Smooth muscle cell (in vitro differentiated cells): ENCODE results near the gene ARAP2. TPM values are rescaled to one million over a fixed set of nuclear protein-coding genes. Genes with fewer than 3 reads are reported as not detected.

Source experiments
- DNase-seq: peaks from one replicate; lab custom pipeline; 2025; ENCODE audit not compliant: unreplicated experiment; lab: John Stamatoyannopoulos, UW
- H2AFZ ChIP-seq: fragments of 200-600 bp; sonication (generic); 2 replicates; pipeline ENCODE4 v1.6.0; 2016; ENCODE audit warnings: antibody characterized with exemption, low read depth, mild to moderate bottlenecking
- H3F3A ChIP-seq: fragments of 200-600 bp; sonication (generic); 2 replicates; pipeline ENCODE4 v1.6.0; 2017; ENCODE audit warnings: antibody characterized with exemption, low read depth
- H3K27ac ChIP-seq: fragments of 200-600 bp; sonication (generic); 2 replicates; pipeline ENCODE4 v1.5.1; 2016; ENCODE audit warnings: low read depth, mild to moderate bottlenecking
- H3K27me3 ChIP-seq: fragments of 200-600 bp; sonication (generic); 2 replicates; pipeline ENCODE4 v1.6.1; 2016; ENCODE audit warnings: low read depth, mild to moderate bottlenecking
- H3K36me3 ChIP-seq: fragments of 200-600 bp; sonication (generic); 2 replicates; pipeline ENCODE4 v1.5.1; 2016; ENCODE audit warnings: low read depth
- H3K4me1 ChIP-seq: fragments of 200-600 bp; sonication (generic); 2 replicates; pipeline ENCODE4 v1.5.1; 2016; ENCODE audit warnings: low read depth
- H3K4me2 ChIP-seq: fragments of 200-600 bp; sonication (generic); 2 replicates; pipeline ENCODE4 v1.6.0; 2016; ENCODE audit warnings: mild to moderate bottlenecking
- H3K4me3 ChIP-seq: fragments of 200-600 bp; sonication (generic); 2 replicates; pipeline ENCODE4 v1.5.1; 2016; ENCODE audit warnings: mild to moderate bottlenecking
- H3K79me2 ChIP-seq: fragments of 200-600 bp; sonication (generic); 2 replicates; pipeline ENCODE4 v1.6.0; 2016; ENCODE audit warnings: low read depth, mild to moderate bottlenecking
- H3K9ac ChIP-seq: fragments of 200-600 bp; sonication (generic); 2 replicates; pipeline ENCODE4 v1.6.0; 2016; ENCODE audit warnings: low read depth
- H3K9me3 ChIP-seq: fragments of 200-600 bp; sonication (generic); replicated peaks from 2 replicates; pipeline ENCODE4 v1.5.1; 2016; ENCODE audit warnings: low read depth
- H4K20me1 ChIP-seq: fragments of 200-600 bp; sonication (generic); 2 replicates; pipeline ENCODE4 v1.6.0; 2016; ENCODE audit warnings: low read depth
- WGBS: methylation state at CpG from one replicate; pipeline ENCODE4 v1.1.7; 2016; ENCODE audit warnings: low lambda C conversion rate; 5-methylcytosine and 5-hydroxymethylcytosine counted together
- polyA plus RNA-seq: library from polyadenylated mRNA; unstranded; fragments of >200 nt; fragmentation: Nextera tagmentation; extraction: Ambion mirVana; gene quantifications from 2 replicates; pipeline ENCODE4 v1.2.1, GENCODE V29; 2016
- total RNA-seq: library from RNA; depleted of rRNA; stranded (reverse); fragments of >200 nt; gene quantifications from 2 replicates; pipeline ENCODE4 v1.2.3, GENCODE V29; 2014
- TF ChIP-seq, protein P1 (sequence below): fragments of 200-600 bp; sonication (generic); IDR thresholded peaks from 2 replicates; pipeline ENCODE4 v1.5.1; 2017; ENCODE audit warnings: borderline replicate concordance, mild to moderate bottlenecking, antibody characterized with exemption; ENCODE audit not compliant: insufficient read depth, poor library complexity, severe bottlenecking

The ARAP2 gene
- total and polyA plus RNA-seq, 2 experiments from 2014 or later = 1.2 to 17.9 TPM

DNA sequence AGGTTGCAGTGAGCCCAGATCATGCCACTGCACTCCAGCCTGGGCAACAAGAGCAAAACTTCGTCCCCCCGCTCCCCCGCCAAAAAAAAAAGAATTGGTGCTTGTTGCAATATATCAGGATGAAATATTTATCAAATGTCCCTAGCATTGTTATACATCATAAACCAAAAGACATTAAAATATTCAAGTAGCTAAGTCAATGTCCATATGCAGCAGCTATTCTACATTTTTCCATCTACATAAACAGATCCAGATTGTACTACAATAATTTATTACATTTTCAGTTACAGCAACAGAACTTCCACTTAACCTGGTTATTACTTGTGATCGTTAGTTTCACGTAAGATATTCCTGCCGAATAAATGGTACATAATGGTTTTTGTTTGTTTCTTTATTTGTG lies 64.1 kb downstream of the ARAP2 start:
- DNase-seq = no peak
- no peaks in the 10 kb centered on the region for H3F3A ChIP-seq
- H3K4me3 ChIP-seq = no peak overlapping the region
- H3K4me1 ChIP-seq = peaks cover 6% of the 10 kb centered on the region
- no peaks in the 10 kb centered on the region for H3K27me3 ChIP-seq
- H4K20me1 ChIP-seq = no peaks in the 10 kb centered on the region
- H3K9me3 ChIP-seq = no peaks in the 10 kb centered on the region
- H3K79me2 ChIP-seq = no peaks in the 10 kb centered on the region
- H3K36me3 ChIP-seq = no peaks in the 10 kb centered on the region
- WGBS = 97% methylated on average over 6 of the region's 6 CpGs
- H3K27ac ChIP-seq = no peak overlapping the region
- no peak overlapping the region for H3K4me2 ChIP-seq
- H2AFZ ChIP-seq = no peak overlapping the region
- H3K9ac ChIP-seq = no peak overlapping the region
- TF ChIP-seq, protein P1, sequence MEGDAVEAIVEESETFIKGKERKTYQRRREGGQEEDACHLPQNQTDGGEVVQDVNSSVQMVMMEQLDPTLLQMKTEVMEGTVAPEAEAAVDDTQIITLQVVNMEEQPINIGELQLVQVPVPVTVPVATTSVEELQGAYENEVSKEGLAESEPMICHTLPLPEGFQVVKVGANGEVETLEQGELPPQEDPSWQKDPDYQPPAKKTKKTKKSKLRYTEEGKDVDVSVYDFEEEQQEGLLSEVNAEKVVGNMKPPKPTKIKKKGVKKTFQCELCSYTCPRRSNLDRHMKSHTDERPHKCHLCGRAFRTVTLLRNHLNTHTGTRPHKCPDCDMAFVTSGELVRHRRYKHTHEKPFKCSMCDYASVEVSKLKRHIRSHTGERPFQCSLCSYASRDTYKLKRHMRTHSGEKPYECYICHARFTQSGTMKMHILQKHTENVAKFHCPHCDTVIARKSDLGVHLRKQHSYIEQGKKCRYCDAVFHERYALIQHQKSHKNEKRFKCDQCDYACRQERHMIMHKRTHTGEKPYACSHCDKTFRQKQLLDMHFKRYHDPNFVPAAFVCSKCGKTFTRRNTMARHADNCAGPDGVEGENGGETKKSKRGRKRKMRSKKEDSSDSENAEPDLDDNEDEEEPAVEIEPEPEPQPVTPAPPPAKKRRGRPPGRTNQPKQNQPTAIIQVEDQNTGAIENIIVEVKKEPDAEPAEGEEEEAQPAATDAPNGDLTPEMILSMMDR = no peak

DNA sequence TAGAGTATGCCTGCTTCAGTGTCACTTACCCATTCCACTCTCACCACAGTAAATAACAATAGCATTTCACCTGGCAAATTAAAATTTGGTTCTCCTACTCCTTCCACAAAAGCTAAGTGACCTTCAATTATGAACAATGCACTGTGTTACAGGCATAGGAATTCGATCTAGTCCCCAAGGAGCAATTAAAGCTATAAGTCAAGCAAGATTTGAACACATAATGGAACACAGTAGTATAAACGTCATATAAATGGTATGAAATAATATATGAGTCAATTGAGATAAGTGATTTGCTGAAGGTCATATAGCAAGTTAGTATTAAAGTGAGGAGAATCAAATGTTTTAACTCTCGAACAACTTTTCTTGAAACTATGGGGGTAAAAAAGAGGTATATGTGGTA lies 65.8 kb downstream of the ARAP2 start:
- no peak for DNase-seq
- no peaks in the 10 kb centered on the region for H3K27me3 ChIP-seq
- TF ChIP-seq, protein P1 = no peak
- no peak overlapping the region for H3K4me2 ChIP-seq
- H3K9me3 ChIP-seq = no peaks in the 10 kb centered on the region
- no peaks in the 10 kb centered on the region for H3K79me2 ChIP-seq
- no peak overlapping the region for H2AFZ ChIP-seq
- no peaks in the 10 kb centered on the region for H4K20me1 ChIP-seq
- 91% methylated on average over 3 of the region's 3 CpGs for WGBS
- H3K4me1 ChIP-seq = no peaks in the 10 kb centered on the region
- H3K36me3 ChIP-seq = no peaks in the 10 kb centered on the region
- no peaks in the 10 kb centered on the region for H3F3A ChIP-seq
- H3K9ac ChIP-seq = no peak overlapping the region
- no peak overlapping the region for H3K27ac ChIP-seq
- no peak overlapping the region for H3K4me3 ChIP-seq

DNA sequence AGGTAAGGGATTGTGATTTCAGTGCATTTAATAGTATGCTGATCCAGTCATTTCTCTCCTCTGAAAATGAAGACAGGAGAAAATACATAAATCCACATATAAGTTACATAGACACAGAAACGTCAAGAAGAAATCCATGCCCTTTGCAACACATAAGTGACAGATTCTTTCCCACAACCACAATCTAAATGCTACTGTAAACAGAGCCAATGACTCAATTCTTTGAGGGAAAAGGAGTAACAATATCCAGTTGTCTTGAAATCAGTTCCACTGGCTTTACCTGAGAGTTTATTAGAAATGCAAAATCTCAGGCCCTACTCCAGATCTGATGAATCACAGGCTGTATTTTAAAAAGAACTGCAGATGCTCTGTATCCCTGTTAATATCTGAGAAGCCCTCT lies 66.4 kb downstream of the ARAP2 start:
- Histone ChIP-seq H4K20me1 (no peaks in the 10 kb centered on the region), H3K4me1 (no peaks in the 10 kb centered on the region)

DNA sequence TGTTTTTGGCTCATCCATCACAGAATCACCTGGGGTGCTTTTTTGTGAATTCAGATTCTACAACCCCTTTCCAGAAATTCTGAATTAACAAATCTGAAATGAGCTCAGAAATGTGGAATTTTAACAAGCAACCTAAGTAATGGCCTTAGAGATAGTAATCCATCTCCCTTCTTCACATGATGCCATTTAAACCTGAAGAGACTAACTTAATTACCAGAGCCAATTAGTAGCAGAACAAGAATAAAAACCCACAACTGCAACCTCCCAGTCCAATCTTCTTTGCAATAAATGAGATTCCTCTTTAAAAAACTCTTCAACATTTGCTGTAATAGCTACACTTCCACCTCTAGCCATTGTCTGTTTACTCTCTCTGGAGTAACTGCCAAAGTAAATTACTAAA lies 69.7 kb downstream of the ARAP2 start:
- H3K4me3 ChIP-seq = no peak overlapping the region
- TF ChIP-seq, protein P1 = no peak

More for the DNA sequence above, 66.4 kb downstream of the ARAP2 start:
- Histone ChIP-seq H3K79me2 (no peaks in the 10 kb centered on the region), H3F3A (no peaks in the 10 kb centered on the region), H3K27ac (no peak overlapping the region), H3K4me2 (no peak overlapping the region), H2AFZ (no peak overlapping the region), H3K9ac (no peak overlapping the region), H3K36me3 (no peaks in the 10 kb centered on the region), H3K9me3 (no peaks in the 10 kb centered on the region), H3K27me3 (no peaks in the 10 kb centered on the region), H3K4me3 (no peak overlapping the region)
- WGBS = 35% methylated on average over 1 of the region's 1 CpG
- DNase-seq = no peak
- TF ChIP-seq, protein P1 = no peak

More for the DNA sequence above, 69.7 kb downstream of the ARAP2 start:
- no peaks in the 10 kb centered on the region for H3F3A ChIP-seq
- no peak overlapping the region for H3K27ac ChIP-seq
- DNase-seq = no peak
- H2AFZ ChIP-seq = no peak overlapping the region
- H3K9ac ChIP-seq = no peak overlapping the region
- H3K36me3 ChIP-seq = no peaks in the 10 kb centered on the region
- H3K4me2 ChIP-seq = no peak overlapping the region
- H4K20me1 ChIP-seq = no peaks in the 10 kb centered on the region
- H3K27me3 ChIP-seq = no peaks in the 10 kb centered on the region
- H3K4me1 ChIP-seq = no peaks in the 10 kb centered on the region
- H3K9me3 ChIP-seq = no peaks in the 10 kb centered on the region
- no peaks in the 10 kb centered on the region for H3K79me2 ChIP-seq
